Measurements from ENCODE around the gene SLC25A44. TPM values are rescaled to one million over a fixed set of nuclear protein-coding genes. Genes with fewer than 3 reads are reported as not detected.

The SLC25A44 gene
- total RNA-seq, 2 experiments from 2014 or later: 27.7 to 36.3 TPM

- ChIA-PET CTCF (interaction anchor here (1.2 to 2.9 kb wide), 4 partner anchors 9 to 48 kb away, joined by 4 to 32 read pairs (median 8); partner anchors contain the start of gene PMF1), POLR2A (interaction anchor here (1.0 to 9.3 kb wide), 13 partner anchors 9 to 164 kb away, joined by 3 to 156 read pairs (median 8); partner anchors contain the start of genes CCT3, PMF1, SEMA4A and SMG5)
- Mint-ChIP-seq H3K27ac (peak overlapping the region; percentile 73), H3K27me3 (no peaks in the 10 kb centered on the region), H3K4me3 (peak overlapping the region; percentile 85), H3K36me3 (ENCODE audit: low read depth) (peaks cover 36% of the 10 kb centered on the region), H3K4me1 (peaks cover 65% of the 10 kb centered on the region), H3K9me3 (no peaks in the 10 kb centered on the region)
- no peak for DNase-seq
Observed at GRCh38 chr1:156194300-156194652, 372 bp downstream of the SLC25A44 start.

DNA sequence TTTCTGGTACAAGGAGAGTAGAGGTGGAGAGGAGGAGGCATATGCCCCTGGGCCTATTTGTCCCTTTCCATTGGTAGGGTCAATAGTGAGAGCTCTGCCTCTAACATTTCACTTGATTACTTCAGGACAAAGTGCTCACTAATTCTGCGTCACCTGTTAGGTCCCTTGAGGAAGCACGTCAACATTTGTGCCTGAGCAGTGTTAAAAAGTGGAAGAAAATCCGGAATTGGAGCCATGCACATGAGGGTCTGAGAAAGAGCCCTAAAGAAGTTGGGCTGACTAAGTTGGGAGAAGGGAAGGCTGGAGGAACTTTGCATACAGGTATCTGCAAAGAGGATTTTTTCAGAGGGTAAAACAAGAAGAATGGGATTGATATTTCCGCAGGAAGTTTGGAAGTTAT lies 1.9 kb downstream of the SLC25A44 start:
- Mint-ChIP-seq H3K9me3 (no peaks in the 10 kb centered on the region), H3K27ac (no peak overlapping the region), H3K4me1 (peaks cover 78% of the 10 kb centered on the region), H3K4me3 (peak overlapping the region; percentile 85), H3K27me3 (no peaks in the 10 kb centered on the region), H3K36me3 (ENCODE audit: low read depth) (peaks cover 49% of the 10 kb centered on the region)
- POLR2A ChIA-PET: interaction anchor here (1.4 to 9.3 kb wide), 3 partner anchors 16 to 27 kb away, joined by 3 to 156 read pairs (median 15); partner anchors contain the start of gene PMF1
- DNase-seq: no peak
- CTCF ChIA-PET: interaction anchor here (5.1 kb wide), 1 partner anchor 29 kb away, joined by 41 read pairs; no protein-coding TSS in a partner anchor

DNA sequence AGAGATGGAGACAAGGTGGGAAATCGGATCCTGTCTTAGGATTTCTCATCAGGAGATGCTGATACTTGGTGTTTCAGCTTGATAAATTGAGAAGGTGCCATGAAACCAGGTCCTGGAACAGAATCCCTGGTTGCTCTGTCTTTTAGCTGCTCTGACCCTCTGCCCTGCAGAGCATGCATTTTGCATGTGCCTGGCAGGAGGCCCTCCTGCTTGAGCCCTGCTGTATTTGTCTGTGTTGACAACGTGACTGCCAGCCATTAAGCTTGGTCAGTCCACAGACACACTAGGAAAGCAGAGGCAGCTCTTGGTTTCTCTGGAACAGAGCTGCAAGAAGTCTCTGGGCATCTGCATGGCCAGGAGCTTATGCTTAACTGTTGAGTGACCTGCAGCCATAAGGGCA lies 2.5 kb downstream of the SLC25A44 start:
- no peaks in the 10 kb centered on the region for H3K9me3 Mint-ChIP-seq
- ChIA-PET POLR2A (interaction anchor here (1.4 to 9.3 kb wide), 2 partner anchors 16 to 26 kb away, joined by 3 to 156 read pairs; partner anchors contain the start of gene PMF1), CTCF (interaction anchor here (0.6 to 5.1 kb wide), 3 partner anchors 9 to 45 kb away, joined by 4 to 41 read pairs (median 5); no protein-coding TSS in a partner anchor)
- no peak overlapping the region for H3K27ac Mint-ChIP-seq
- no peaks in the 10 kb centered on the region for H3K27me3 Mint-ChIP-seq
- H3K4me1 Mint-ChIP-seq: peaks cover 78% of the 10 kb centered on the region
- peaks cover 49% of the 10 kb centered on the region for H3K36me3 Mint-ChIP-seq (ENCODE audit: low read depth)
- no peak overlapping the region for H3K4me3 Mint-ChIP-seq
- no peak for DNase-seq

- Mint-ChIP-seq H3K27me3 (no peaks in the 10 kb centered on the region), H3K27ac (peak overlapping the region; percentile 84), H3K4me3 (peak overlapping the region; percentile 30), H3K36me3 (ENCODE audit: low read depth) (peaks cover 48% of the 10 kb centered on the region), H3K4me1 (peaks cover 63% of the 10 kb centered on the region), H3K9me3 (no peaks in the 10 kb centered on the region)
- ChIA-PET POLR2A (interaction anchor here (1.2 to 9.3 kb wide), 7 partner anchors 8 to 84 kb away, joined by 3 to 156 read pairs (median 9); partner anchors contain the start of genes PMF1, SMG5 and TMEM79), CTCF (interaction anchor here (2.1 to 5.1 kb wide), 2 partner anchors 26 to 57 kb away, joined by 5 to 41 read pairs; no protein-coding TSS in a partner anchor)
- DNase-seq: peak; percentile 42
Observed at GRCh38 chr1:156198831-156199349, 5.0 kb downstream of the SLC25A44 start.

DNA sequence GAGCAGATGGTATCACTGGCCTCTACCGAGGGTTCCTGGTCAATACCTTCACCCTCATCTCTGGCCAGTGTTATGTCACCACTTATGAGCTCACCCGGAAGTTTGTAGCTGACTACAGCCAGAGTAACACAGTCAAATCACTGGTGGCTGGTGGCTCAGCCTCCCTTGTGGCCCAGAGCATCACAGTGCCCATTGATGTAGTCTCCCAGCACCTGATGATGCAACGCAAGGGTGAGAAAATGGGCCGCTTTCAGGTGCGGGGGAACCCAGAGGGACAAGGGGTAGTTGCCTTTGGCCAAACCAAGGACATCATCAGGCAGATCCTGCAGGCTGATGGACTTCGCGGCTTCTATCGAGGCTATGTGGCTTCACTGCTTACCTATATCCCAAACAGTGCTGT lies 6.1 kb downstream of the SLC25A44 start:
- H3K27ac Mint-ChIP-seq: peak overlapping the region; percentile 45
- POLR2A ChIA-PET: interaction anchor here (1.4 to 9.3 kb wide), 4 partner anchors 12 to 83 kb away, joined by 9 to 156 read pairs (median 16); partner anchors contain the start of genes PMF1, SMG5 and TMEM79

DNA sequence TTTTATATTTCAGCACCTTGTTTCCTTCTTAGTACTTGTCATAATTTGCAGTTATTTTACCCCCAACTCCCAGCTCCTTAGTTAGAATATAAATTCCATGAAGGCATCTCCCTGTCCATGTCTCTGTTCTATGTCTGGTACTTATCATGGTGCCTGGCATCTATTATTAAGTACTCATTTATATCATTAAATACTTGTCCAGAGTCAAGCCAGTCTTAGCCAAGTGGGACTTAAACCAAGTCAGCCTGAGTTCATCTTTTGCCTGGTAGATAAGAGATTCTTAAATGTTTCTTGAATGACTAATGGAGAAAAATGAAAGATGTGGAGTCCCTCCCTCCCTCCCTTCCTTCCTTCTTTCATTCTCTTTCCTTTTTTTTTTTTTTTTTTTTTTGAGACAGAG lies 9.4 kb downstream of the SLC25A44 start:
- Mint-ChIP-seq H3K4me1 (peaks cover 31% of the 10 kb centered on the region), H3K27ac (no peak overlapping the region), H3K4me3 (no peak overlapping the region), H3K27me3 (no peaks in the 10 kb centered on the region), H3K36me3 (ENCODE audit: low read depth) (peaks cover 36% of the 10 kb centered on the region), H3K9me3 (no peaks in the 10 kb centered on the region)
- POLR2A ChIA-PET: interaction anchor here (0.7 to 1.5 kb wide), 3 partner anchors 9 to 10 kb away, joined by 3 to 8 read pairs (median 7); partner anchors contain the start of genes PMF1 and SLC25A44
- CTCF ChIA-PET: interaction anchor here (1.5 to 6.3 kb wide), 3 partner anchors 9 to 21 kb away, joined by 4 to 23 read pairs (median 4); partner anchors contain the start of genes PMF1 and SLC25A44
- DNase-seq: no peak

More for the DNA sequence above, 6.1 kb downstream of the SLC25A44 start:
- Mint-ChIP-seq H3K27me3 (no peaks in the 10 kb centered on the region), H3K4me3 (no peak overlapping the region), H3K4me1 (peaks cover 54% of the 10 kb centered on the region), H3K36me3 (ENCODE audit: low read depth) (peaks cover 42% of the 10 kb centered on the region), H3K9me3 (no peaks in the 10 kb centered on the region)
- CTCF ChIA-PET: interaction anchor here (5.1 kb wide), 1 partner anchor 25 kb away, joined by 41 read pairs; no protein-coding TSS in a partner anchor
- DNase-seq: no peak

- no peaks in the 10 kb centered on the region for H3K27me3 Mint-ChIP-seq
- ChIA-PET POLR2A (interaction anchor here (1.2 to 1.6 kb wide), 3 partner anchors 8 to 11 kb away, joined by 3 to 7 read pairs (median 6); partner anchors contain the start of genes PMF1 and SLC25A44), CTCF (interaction anchor here (1.5 to 6.3 kb wide), 2 partner anchors 7 to 20 kb away, joined by 5 to 23 read pairs; no protein-coding TSS in a partner anchor)
- no peak for DNase-seq
- no peak overlapping the region for H3K27ac Mint-ChIP-seq
- H3K9me3 Mint-ChIP-seq: no peaks in the 10 kb centered on the region
- no peak overlapping the region for H3K4me3 Mint-ChIP-seq
- H3K36me3 Mint-ChIP-seq (ENCODE audit: low read depth): peaks cover 36% of the 10 kb centered on the region
- peaks cover 17% of the 10 kb centered on the region for H3K4me1 Mint-ChIP-seq
Observed at GRCh38 chr1:156204686-156205085, 10.8 kb downstream of the SLC25A44 start.

DNA sequence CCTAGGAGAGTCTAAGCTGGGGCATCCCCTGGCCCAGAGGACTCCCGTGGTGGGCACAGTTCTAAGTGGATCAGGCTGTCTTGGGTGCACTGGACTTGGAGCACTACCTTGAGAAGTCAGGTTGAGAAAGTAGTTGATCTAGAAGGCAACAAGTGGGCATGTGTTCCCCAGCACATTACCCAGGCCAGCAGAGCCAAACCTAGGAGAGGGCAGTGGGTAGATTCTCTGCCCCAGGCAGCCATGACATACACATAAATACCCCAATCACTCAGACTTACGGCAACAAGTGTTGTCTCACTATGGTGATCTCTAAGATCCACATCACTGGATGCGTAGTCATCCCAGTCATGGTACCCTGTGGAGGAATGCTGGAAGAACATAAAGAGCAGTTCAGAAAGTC lies 17.3 kb downstream of the SLC25A44 start:
- H3K27ac Mint-ChIP-seq: peak overlapping the region; percentile 94
- no peak for DNase-seq
- POLR2A ChIA-PET: interaction anchor here (0.9 to 8.8 kb wide), 4 partner anchors 8 to 71 kb away, joined by 4 to 156 read pairs (median 62); partner anchors contain the start of genes SLC25A44 and SMG5
- H3K36me3 Mint-ChIP-seq (ENCODE audit: low read depth): peaks cover 67% of the 10 kb centered on the region
- no peaks in the 10 kb centered on the region for H3K27me3 Mint-ChIP-seq
- no peaks in the 10 kb centered on the region for H3K9me3 Mint-ChIP-seq
- CTCF ChIA-PET: no interaction called here
- peaks cover 32% of the 10 kb centered on the region for H3K4me1 Mint-ChIP-seq
- H3K4me3 Mint-ChIP-seq: no peak overlapping the region

DNA sequence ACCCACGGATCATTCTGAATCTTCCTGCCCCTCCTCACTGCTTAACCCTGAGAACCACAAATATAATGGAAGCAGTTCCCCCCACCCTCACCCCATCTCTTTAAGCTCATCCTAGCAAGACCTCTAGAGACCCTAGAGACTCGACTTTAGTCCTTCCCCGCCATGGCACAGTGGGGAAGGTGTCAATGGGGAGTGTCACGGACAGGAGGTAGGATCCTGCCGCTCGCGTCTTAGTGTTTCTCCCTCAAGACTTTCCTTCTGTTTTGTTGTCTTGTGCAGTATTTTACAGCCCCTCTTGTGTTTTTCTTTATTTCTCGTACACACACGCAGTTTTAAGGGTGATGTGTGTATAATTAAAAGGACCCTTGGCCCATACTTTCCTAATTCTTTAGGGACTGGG lies 18.2 kb downstream of the SLC25A44 start:
- H3K36me3 Mint-ChIP-seq (ENCODE audit: low read depth): peaks cover 67% of the 10 kb centered on the region
- ChIA-PET POLR2A (interaction anchor here (0.7 to 8.8 kb wide), 22 partner anchors 8 to 378 kb away, joined by 3 to 156 read pairs (median 6); partner anchors contain the start of genes LMNA, SLC25A44 and SMG5), CTCF (interaction anchor here (0.6 to 2.9 kb wide), 7 partner anchors 9 to 245 kb away, joined by 3 to 68 read pairs (median 5); partner anchors contain the start of gene SLC25A44)
- H3K9me3 Mint-ChIP-seq: no peaks in the 10 kb centered on the region
- DNase-seq: no peak
- no peaks in the 10 kb centered on the region for H3K27me3 Mint-ChIP-seq
- H3K27ac Mint-ChIP-seq: peak overlapping the region; percentile 94
- peaks cover 37% of the 10 kb centered on the region for H3K4me1 Mint-ChIP-seq
- H3K4me3 Mint-ChIP-seq: peak overlapping the region; percentile 87

DNA sequence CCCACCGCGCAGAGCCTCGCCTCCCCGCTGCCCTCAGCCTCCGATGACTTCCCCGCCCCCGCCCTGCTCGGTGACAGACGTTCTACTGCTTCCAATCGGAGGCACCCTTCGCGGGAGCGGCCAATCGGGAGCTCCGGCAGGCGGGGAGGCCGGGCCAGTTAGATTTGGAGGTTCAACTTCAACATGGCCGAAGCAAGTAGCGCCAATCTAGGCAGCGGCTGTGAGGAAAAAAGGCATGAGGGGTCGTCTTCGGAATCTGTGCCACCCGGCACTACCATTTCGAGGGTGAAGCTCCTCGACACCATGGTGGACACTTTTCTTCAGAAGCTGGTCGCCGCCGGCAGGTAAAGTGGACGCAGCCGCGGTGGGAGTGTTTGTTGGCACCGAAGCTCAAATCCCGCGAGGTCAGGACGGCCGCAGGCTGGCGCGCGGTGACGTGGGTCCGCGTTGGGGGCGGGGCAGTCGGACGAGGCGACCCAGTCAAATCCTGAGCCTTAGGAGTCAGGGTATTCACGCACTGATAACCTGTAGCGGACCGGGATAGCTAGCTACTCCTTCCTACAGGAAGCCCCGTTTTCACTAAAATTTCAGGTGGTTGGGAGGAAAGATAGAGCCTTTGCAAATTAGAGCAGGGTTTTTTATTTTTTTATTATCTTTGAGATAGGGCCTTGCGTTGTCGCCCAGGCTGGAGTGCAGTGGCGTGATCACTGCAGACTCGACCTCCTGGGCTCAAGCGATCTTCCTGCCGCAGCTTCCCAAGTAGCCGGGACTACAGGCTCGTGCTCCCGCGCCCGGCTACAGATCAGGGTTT lies 19.1 kb downstream of the SLC25A44 start, which contains the start of gene PMF1:
PMF1 (plus strand) TSS at position 175 of the 811 bp plus-strand sequence; CDS start at position 184, 9 bp downstream.
- CTCF ChIA-PET: interaction anchor here (0.6 to 2.9 kb wide), 17 partner anchors 10 to 244 kb away, joined by 3 to 68 read pairs (median 4); partner anchors contain the start of gene SLC25A44
- H3K27ac Mint-ChIP-seq: peak within 1 kb of the TSS; percentile 94
- H3K27me3 Mint-ChIP-seq: no peaks in the 10 kb centered on the region
- H3K4me3 Mint-ChIP-seq: peak within 1 kb of the TSS; percentile 87
- H3K36me3 Mint-ChIP-seq (ENCODE audit: low read depth): peaks cover 64% of the 10 kb centered on the region
- DNase-seq: peak; percentile 97
- H3K9me3 Mint-ChIP-seq: no peaks in the 10 kb centered on the region
- H3K4me1 Mint-ChIP-seq: peaks cover 46% of the 10 kb centered on the region
- POLR2A ChIA-PET: interaction anchor here (0.5 to 8.8 kb wide), 33 partner anchors 9 to 595 kb away, joined by 3 to 156 read pairs (median 5); partner anchors contain the start of genes LMNA, SEMA4A, SLC25A44 and SMG5

- Mint-ChIP-seq H3K27me3 (no peaks in the 10 kb centered on the region), H3K9me3 (no peaks in the 10 kb centered on the region), H3K4me1 (peaks cover 50% of the 10 kb centered on the region), H3K27ac (peak overlapping the region; percentile 94), H3K36me3 (ENCODE audit: low read depth) (peaks cover 64% of the 10 kb centered on the region), H3K4me3 (peak overlapping the region; percentile 87)
- ChIA-PET CTCF (interaction anchor here (0.6 to 2.9 kb wide), 11 partner anchors 10 to 244 kb away, joined by 3 to 68 read pairs (median 4); no protein-coding TSS in a partner anchor), POLR2A (interaction anchor here (0.6 to 8.8 kb wide), 17 partner anchors 10 to 354 kb away, joined by 3 to 156 read pairs (median 7); partner anchors contain the start of genes LMNA, SEMA4A, SLC25A44 and SMG5)
- no peak for DNase-seq
Observed at GRCh38 chr1:156213644-156213966, 19.7 kb downstream of the SLC25A44 start.
